GM13976 (cell line): ENCODE results near the gene SLC25A25.
"Not testable (repeated sequence)": the region's sequence is repeated elsewhere in the genome, so short reads cannot be mapped to it uniquely, and the experiment has no call there.

ENCODE experiments used
- DNase-seq: peaks from one replicate; pipeline ENCODE4 v3.0.0; 2012; ENCODE audit warnings: low spot score
- CTCF ChIP-seq: IDR thresholded peaks from 2 replicates; pipeline ENCODE4 v1.5.1; 2012; ENCODE audit warnings: borderline replicate concordance, mild to moderate bottlenecking; ENCODE audit not compliant: insufficient read depth; ENCODE audit errors: extremely low read depth, missing control alignments, control extremely low read depth
- in situ Hi-C: fragments of 300-500 bp; cut with MboI; formaldehyde crosslinking; loops from one replicate; pipeline ENCODE4 v1.12.0; 2022; ENCODE audit warnings: low sequenced_read_pairs, mixed read lengths, inconsistent platforms; ENCODE audit not compliant: unreplicated experiment

Gene SLC25A25

GRCh38 chr9:128067645-128068385 is at the start of gene SLC25A25:
TSS of gene SLC25A25 (plus strand) at chr9:128068232. CDS start at chr9:128068320, 88 bp downstream.
- TF ChIP-seq CTCF = no peak
- in situ Hi-C loops = no loop called here
- DNase-seq = peak; percentile 98

GRCh38 chr9:128020692-128021091 is 47.3 kb upstream of the SLC25A25 start:
- in situ Hi-C loops = no loop called here
- TF ChIP-seq CTCF = peak; percentile 11
- no peak for DNase-seq

GRCh38 chr9:128021098-128021497 is 46.9 kb upstream of the SLC25A25 start:
- in situ Hi-C loops = no loop called here
- DNase-seq = no peak
- TF ChIP-seq CTCF = no peak

GRCh38 chr9:128022886-128023285 is 45.1 kb upstream of the SLC25A25 start:
- no peak for TF ChIP-seq CTCF
- in situ Hi-C loops = no loop called here
- DNase-seq = no peak

- DNase-seq, in situ Hi-C loops: not testable (repeated sequence)
These were observed 44.4 kb upstream of the SLC25A25 start for GRCh38 chr9:128023671-128024070.

- DNase-seq = no peak
- no peak for TF ChIP-seq CTCF
- in situ Hi-C loops = loop anchor here (25.0 kb wide), 1 partner anchor 88 kb away; the partner anchor contains the start of genes DPM2 and PIP5KL1
These were observed 43.2 kb upstream of the SLC25A25 start for GRCh38 chr9:128024761-128025308.

- no peak for DNase-seq
- in situ Hi-C loops = loop anchor here (25.0 kb wide), 1 partner anchor 88 kb away; the partner anchor contains the start of genes DPM2 and PIP5KL1
- TF ChIP-seq CTCF = no peak
These were observed 42.3 kb upstream of the SLC25A25 start for GRCh38 chr9:128025736-128026135.
